ENCODE data around the gene KCNK4.
A peak's percentile ranks its signal among the peaks of the same experiment; 100 is the strongest.
"Not testable (repeated sequence)": the region's sequence is repeated elsewhere in the genome, so short reads cannot be mapped to it uniquely, and the experiment has no call there.

Gene KCNK4

GRCh38 chr11:64313491-64314145 lies 22.5 kb downstream of the KCNK4 start:
- DNase-seq: no peak

GRCh38 chr11:64314146-64314804 lies 23.2 kb downstream of the KCNK4 start:
- no peak for DNase-seq

- DNase-seq: no peak
These were observed 23.9 kb downstream of the KCNK4 start for GRCh38 chr11:64314805-64315561.

DNA sequence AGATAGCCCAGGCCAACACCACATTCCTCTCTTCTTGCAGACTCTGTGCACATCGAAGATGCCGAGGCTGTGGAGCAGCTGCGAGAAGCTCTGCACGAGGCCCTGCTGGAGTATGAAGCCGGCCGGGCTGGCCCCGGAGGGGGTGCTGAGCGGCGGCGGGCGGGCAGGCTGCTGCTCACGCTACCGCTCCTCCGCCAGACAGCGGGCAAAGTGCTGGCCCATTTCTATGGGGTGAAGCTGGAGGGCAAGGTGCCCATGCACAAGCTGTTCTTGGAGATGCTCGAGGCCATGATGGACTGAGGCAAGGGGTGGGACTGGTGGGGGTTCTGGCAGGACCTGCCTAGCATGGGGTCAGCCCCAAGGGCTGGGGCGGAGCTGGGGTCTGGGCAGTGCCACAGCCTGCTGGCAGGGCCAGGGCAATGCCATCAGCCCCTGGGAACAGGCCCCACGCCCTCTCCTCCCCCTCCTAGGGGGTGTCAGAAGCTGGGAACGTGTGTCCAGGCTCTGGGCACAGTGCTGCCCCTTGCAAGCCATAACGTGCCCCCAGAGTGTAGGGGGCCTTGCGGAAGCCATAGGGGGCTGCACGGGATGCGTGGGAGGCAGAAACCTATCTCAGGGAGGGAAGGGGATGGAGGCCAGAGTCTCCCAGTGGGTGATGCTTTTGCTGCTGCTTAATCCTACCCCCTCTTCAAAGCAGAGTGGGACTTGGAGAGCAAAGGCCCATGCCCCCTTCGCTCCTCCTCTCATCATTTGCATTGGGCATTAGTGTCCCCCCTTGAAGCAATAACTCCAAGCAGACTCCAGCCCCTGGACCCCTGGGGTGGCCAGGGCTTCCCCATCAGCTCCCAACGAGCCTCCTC lies 24.8 kb downstream of the KCNK4 start:
- not testable (repeated sequence) for DNase-seq

- DNase-seq: peak; percentile 78
These were observed 25.7 kb downstream of the KCNK4 start for GRCh38 chr11:64316672-64317324.

DNA sequence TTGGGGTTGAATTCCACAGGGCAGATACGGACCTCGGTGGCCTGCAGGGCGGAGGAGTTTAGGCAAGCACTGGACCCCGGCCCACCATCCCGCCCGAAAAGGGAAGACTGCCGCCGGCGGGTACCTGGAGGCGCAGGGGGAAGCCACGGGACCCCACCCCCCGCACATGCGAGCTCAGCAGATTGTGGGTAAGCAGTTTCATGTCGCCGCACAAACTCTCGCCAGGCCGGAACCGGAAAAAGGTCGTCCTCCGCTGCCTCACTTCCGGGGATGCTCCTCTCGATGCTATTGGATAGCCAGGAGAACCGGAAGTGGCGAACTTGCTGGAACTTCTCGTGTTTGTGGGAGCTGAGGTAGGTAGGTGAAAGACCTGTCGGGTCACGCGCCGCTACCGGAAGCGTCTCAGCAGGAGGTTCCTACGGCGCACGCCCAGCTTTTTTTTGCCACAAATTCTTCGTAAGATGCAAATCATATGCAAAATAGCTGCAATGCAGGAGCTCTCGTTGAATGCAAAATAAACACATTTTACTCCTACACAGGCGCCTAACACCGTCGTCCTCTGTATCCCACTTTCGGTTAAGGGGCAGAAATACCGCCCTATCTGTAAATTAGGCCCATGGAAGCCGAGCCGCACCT lies 26.3 kb downstream of the KCNK4 start, which contains the start of gene TRMT112:
Gene TRMT112, minus strand, starts transcription at position 235 of the 636 bp plus-strand sequence. Its CDS starts 33 bp downstream, at position 202.
- peak; percentile 99 for DNase-seq

GRCh38 chr11:64317961-64318765 lies 27.1 kb downstream of the KCNK4 start, which contains the start of gene PRDX5:
TSS of gene PRDX5 (plus strand) at chr11:64318121. CDS start at chr11:64318216, 95 bp downstream.
- peak; percentile 98 for DNase-seq

DNA sequence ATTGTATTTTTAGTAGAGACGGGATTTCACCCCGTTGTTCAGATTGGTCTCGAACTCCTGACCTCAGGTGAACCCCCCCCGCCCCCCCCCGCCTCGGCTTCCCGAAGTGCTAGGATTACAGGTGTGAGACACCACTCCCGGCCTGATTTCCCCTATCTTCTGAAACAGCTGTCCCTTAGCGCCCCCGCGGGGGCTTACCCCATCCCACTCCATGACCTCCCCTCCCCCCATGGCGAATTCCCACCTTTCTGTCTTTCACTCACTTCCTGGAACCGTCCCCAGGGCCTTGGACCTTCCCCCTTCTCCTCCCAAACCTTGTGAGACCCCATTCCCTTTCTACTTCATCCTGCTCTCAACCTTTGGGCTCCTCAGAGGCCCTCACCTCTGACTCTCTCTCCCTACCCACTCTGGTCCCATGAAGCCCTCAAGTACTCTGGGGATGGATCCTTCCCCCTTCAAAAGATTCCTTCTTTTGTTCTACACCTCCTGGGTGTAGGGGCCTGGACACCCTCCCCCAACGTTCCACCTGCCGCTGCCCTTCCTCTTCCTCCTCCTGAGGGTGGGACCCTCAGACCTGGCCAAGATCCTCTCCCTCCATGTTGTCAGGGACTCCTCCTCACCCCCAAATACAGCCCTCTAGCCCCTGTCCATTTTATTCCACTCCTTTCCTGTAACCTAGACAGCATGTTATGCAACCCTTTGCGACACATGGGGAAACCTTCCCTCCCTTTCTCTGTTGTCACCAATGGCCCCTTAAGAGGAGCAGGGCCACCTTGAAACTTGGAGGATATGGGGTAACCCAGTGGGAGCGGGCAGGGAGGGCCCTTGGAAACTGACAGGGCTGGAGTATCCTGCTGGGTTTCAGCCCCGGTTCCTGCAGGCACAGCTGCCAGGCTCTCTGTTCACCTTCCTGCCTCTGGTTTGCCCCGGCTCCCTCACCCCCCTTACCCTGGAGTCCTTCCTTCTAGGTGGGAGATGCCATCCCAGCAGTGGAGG lies 28.0 kb downstream of the KCNK4 start:
- DNase-seq: no peak

DNA sequence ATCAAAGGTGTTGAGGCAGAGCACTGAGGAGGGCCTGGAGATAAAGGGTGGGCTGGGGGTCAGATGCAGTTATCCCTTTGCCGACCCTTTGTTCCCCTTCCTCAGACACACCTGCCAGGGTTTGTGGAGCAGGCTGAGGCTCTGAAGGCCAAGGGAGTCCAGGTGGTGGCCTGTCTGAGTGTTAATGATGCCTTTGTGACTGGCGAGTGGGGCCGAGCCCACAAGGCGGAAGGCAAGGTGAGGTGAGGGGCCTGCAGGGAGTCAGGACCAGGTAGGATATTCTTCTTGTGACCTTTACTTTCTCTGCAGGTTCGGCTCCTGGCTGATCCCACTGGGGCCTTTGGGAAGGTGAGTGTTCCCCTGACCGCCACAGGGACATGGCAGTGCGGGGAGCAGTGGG lies 29.5 kb downstream of the KCNK4 start:
- no peak for DNase-seq

DNA sequence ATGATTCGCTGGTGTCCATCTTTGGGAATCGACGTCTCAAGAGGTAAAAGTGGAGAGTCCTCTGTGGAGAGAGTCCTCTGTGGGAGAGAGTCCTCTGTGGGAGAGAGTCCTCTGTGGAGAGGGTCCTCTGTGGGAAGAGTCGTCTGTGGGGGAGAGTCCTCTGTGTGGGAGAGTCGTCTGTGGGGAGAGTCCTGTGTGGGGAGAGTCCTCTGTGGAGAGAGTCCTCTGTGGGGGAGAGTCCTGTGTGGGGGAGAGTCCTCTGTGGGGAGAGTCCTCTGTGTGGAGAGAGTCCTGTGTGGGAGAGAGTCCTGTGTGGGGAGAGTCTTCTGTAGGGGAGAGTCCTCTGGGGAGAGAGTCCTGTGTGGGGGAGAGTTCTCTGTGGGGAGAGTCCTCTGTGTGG lies 29.9 kb downstream of the KCNK4 start:
- no peak for DNase-seq

DNA sequence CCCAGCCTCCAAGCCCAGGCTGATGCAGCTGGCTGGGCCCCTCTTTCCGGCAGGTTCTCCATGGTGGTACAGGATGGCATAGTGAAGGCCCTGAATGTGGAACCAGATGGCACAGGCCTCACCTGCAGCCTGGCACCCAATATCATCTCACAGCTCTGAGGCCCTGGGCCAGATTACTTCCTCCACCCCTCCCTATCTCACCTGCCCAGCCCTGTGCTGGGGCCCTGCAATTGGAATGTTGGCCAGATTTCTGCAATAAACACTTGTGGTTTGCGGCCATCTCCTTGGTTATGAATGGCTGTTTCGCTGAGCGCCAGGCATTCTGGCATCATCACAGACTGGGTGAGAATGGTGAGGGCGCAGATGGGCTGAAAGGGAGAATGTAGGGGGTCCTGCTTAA lies 30.4 kb downstream of the KCNK4 start:
- no peak for DNase-seq

DNA sequence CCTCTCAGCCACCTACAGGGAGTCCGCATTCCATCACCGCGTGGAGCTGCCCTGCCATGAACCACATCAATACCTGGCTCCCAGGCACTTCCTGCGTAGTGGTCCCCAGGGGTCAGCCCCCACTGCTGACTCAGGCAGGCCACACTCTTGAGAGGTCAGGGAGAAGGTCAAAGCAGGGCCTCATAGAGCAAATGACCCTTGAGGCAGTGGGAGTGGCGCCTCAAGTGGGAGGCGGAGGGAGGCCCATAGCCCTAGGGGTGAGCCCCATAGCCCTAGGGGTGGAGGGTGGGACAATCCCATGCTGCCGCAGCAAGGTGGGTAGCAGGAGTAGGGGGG lies 31.8 kb downstream of the KCNK4 start:
- no peak for DNase-seq

- no peak for DNase-seq
These were observed 32.3 kb downstream of the KCNK4 start for GRCh38 chr11:64323373-64323772.

- not testable (repeated sequence) for DNase-seq
These were observed 32.9 kb downstream of the KCNK4 start for GRCh38 chr11:64323984-64324383.

DNA sequence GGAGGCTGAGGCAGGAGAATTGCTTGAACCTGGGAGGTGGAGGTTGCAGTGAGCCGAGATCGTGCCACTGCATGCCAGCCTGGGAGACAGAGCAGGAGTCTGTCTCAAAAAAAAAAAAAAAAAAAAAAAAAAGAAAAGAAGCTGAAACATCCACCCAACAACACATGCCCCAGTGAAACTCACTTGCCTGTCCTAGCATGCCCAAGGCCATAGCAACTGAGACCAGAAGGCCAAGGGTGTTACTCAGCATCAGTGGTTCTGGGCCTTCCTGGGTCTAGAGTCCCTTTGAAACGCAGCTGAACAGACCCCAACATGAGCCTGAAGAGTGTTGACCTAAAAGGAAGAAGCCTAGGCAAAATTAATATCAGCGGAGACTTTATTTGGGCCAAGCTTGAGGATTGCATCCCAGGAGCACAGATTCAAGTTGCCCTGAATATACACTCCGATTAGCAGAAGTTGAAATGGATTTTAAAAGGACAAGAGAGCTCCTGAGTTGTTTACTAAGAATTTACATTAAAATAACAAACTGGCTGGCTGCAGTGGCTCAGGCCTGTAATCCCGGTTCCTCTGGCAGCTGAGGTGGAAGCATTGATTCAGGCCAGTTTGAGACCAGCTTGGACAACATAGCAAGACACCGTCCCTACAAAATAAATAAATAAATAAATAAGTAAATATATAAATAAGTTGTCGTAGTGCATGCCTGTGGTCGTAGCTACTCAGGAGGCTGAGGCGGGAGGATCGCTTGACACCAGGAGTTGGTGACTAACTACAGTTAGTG lies 33.8 kb downstream of the KCNK4 start:
- no peak for DNase-seq

DNA sequence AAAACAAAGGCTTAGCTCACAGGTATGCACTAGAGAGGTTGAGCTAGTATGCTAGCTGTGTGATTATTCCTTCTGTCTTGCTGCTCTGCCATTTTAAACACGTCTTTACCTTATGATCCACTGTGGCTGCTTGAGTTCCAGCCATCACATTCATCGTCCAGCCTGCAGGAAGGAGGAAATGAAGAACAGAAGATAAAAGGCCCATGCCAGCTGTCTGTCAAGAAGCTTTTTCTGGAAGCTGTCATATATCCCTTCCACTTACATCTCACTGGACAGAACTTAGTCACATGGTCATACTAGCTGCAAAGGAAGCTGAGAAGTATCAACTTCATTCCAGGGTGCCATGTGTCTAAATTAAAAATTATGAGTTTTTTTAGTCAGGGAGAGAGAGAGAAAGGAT lies 36.3 kb downstream of the KCNK4 start:
- no peak for DNase-seq

DNA sequence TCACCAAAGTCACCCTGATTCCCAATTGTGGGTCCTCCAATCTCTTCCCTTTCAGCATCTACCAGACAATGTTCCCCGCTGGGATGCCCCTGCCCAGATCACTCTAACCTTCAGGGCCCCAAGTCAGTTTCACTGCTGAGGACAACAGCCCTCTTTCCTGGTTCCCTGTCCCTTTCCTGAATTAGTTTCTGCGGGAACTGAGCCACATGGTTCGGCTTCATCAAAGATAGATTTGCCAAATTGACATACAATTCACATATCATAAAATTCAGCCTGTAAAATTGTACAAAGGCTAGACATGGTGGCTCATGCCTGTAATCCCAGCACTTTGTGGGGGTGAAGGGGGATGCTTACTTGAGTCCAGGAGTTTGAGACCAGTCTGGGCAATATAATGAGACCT lies 36.9 kb downstream of the KCNK4 start:
- no peak for DNase-seq

DNA sequence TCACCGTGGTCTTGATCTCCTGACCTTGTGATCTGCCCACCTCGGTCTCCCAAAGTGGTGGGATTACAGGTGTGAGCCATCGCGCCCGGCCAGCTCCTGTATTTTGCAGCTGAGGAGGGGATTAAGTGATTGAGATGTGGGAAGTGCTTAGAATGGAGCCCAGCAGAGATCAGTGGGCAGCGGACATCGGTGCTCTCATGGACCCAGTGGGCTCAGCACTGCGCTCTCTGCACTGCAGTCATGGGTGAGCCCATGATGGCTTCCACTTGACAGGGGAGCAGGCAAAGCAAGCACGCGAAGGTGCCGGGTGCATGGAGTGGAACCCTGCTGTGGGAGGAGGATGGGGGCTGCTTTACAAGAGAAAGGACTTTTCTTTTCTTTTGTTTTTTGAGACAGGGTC lies 39.8 kb downstream of the KCNK4 start:
- DNase-seq: no peak
